HG03103 (cell line): ENCODE measurements around the gene SKAP2.

ENCODE experiments used
- ATAC-seq: cut with Tn5 transposase; IDR thresholded peaks from one replicate; pipeline ENCODE4 v1.9.1; 2021; ENCODE audit warnings: low read depth; ENCODE audit not compliant: unreplicated experiment

SKAP2 gene

DNA sequence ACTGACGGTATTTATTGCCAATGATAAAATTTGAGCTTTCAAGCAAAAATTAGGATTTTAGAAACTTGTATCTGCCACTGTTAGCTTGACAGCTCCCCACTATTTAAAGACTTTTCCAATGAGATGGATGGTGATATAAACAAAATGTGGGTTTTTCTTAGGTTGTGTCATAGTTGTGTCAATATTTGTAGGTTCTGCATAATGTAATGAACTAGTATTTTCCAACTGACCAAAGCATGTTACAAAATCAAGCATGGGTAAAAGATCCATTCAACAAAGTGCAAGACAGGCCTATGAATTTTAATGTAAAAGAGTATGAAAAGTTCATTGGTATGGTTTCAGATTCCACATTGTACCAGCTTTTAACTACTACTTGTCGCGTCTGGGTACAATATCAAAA, 165.6 kb downstream of the SKAP2 start:
- no peak for ATAC-seq

DNA sequence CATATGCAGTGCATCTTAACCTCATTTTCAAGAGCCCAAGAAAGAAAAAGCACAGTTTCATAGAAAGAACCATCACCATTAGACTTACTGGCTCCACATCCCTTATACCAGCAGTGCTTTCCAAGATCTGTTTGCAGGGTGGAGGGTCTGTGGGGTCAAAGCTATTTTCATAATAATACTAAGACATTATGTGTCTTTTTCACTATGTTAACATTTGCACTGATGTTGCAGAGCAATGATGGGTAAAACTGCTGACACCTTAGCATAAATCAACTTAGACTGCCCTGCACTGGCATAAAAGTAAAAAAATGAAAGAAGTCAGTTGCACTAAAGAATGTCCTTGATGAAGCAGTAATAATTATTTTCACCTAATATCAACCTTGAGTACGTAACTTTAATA, 166.2 kb downstream of the SKAP2 start:
- no peak for ATAC-seq

DNA sequence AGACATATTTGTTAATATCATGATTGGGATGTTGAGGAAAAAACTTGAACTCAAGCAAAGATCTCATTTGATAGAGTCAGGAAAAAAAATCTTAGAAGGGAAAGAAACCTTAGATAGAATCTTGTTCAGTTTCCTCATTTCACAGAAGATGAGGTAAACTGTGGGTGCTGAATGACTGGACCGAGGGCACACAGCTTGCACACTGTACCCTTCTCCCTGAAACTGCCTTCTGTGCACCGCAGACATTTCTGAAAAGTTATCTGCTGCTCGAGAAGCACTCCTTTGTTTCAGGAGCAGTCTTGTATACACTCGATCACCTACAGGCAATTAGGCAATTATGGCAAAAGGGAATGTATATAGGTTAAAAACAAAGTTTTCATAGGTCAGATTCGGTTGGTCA, 167.4 kb downstream of the SKAP2 start:
- ATAC-seq = no peak

DNA sequence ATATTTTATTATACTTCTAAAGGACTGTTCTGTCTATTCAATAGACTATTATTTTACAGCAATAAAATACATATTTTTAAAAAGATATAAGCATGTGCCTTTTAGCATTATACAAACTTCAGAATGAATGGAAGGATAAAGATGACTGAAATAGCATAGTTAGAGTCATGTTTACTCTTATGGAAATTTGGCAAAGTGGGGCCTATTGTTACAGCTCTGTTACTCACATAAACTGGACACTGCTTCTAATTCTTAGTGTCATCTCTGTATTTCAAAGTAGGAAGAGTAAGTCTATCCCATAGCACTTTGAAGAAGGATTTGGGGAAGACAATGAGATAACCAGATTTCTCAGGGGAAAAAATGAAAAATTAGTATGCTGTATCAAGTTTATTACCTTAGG, 168.2 kb downstream of the SKAP2 start:
- ATAC-seq = no peak

DNA sequence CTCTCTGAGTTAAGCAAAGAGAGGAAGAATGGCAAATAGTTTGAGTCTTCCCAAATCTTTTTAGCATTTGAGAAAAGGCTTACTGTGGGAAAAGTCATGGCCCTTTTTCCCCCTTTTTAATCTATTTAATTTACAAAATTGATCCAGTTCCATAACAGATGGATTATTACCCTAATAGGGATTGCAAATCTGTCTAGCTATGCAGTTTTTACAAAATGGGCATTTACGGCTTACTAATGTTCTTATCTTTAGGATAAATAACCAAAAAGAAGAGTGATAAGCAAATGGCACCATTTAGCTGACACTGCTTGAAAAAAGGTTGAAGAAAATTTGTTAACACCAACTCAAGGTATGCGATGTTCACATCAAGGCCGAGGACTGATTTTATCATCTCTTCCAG, 169.7 kb downstream of the SKAP2 start:
- ATAC-seq = no peak

DNA sequence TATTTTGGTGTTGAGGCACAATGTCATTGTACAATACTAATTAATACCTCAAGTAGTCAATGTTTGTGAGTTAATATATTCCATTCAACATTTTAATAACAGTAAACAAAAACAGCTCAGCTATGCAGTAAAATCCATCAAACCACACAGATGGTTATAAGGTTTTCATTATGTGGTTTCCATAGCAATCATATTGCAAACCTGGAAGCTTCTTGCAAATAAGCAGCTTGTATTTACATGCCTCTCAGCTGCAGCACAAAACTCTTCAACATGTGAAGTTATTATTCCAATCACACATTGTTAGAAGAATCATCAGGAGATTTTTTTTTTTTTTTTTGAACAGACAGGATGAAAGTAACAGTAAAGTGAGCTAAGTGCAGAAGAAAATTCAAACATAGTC, 170.2 kb downstream of the SKAP2 start:
- ATAC-seq = no peak

GRCh38 chr7:26691886-26692285, 172.5 kb downstream of the SKAP2 start:
- no peak for ATAC-seq

- no peak for ATAC-seq
These were observed 173.0 kb downstream of the SKAP2 start for GRCh38 chr7:26691406-26691805.

- ATAC-seq = no peak
These were observed 174.1 kb downstream of the SKAP2 start for GRCh38 chr7:26690135-26690805.

DNA sequence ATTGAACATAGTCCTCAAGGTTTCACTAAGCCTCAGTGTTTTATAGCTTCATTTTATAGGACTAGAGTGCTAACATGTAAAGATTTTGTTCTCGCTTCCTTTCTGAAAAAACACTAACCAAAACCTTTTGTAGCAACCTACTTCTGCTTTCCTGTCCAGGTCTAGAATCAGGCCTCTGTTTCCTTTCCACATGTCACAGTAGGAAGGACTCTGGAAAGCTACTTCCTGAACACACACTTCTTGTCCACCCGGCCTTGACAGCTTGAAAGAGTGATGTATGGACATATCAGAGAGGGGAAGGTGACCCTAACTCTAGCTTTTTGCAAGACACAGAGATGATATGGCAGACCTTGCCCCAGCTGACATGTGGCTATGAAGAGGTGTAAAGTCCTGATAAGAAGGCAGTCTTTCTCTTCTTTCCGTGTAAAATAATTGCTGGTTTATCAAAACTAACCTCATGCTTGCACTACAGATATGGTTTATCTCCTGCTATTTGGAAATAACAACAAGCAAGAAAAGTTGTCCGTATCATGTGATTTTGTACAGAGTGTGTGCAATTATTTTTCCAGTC, 175.4 kb downstream of the SKAP2 start:
- peak; percentile 90 for ATAC-seq

- ATAC-seq = no peak
These were observed 176.0 kb downstream of the SKAP2 start for GRCh38 chr7:26688388-26688787.

DNA sequence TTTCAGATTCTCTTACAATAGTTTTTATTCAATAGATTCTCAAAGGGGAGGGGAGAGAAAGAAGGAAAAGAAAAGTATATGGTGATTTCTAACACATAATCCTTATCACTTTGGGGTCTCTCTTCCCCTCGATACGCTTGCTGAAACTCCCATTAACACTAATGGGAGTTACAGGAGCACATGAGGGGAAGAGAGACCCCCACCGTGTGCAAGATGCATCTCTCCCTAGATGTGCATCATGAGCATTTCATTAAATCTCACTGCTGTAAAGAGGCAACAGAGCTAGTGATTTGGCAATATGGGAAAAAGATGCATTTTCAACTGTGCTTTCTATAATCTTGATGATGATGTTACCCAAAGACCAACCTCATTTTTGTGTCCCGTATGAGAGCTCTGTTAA, 177.4 kb downstream of the SKAP2 start:
- ATAC-seq = no peak

- ATAC-seq = no peak
These were observed 177.9 kb downstream of the SKAP2 start for GRCh38 chr7:26686448-26686981.

DNA sequence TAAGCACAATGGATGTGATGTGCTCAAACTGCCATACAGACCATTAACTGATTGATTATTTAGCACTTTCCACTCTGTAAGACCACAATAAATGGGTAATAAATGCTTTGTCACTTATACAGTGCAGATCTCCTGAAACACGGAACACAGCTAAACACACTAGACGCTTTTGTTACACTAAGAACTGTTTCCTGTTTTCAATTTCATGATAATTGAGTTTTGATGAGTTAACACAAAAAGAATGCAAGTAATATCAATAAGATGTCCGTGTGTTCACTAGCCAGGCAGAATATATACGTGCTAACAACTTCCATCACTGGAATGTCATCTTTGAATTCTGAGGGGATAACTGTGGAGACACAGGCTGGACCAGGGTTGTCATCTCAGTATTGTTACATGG, 178.8 kb downstream of the SKAP2 start:
- ATAC-seq = no peak

DNA sequence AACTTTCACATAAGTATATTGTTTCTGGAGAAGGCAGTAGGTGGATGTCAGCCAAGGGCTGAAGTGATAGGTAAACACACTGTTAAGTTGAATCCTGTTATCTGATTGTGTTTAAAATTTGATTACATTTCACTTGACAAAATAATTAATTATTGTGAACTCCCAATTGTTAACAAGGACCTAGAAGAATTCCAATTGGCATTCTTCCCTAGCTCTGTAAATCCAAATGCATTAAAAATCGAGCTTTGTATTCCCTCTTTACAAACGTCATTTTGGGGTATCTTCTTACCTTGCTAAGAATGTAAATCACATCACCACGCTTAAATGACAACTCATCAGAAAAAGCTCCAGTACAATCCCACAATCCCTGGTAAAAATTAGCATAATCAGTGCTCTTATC, 179.9 kb downstream of the SKAP2 start:
- no peak for ATAC-seq

- ATAC-seq = no peak
These were observed 181.1 kb downstream of the SKAP2 start for GRCh38 chr7:26683277-26683676.

GRCh38 chr7:26681819-26682418, 182.5 kb downstream of the SKAP2 start:
- no peak for ATAC-seq

DNA sequence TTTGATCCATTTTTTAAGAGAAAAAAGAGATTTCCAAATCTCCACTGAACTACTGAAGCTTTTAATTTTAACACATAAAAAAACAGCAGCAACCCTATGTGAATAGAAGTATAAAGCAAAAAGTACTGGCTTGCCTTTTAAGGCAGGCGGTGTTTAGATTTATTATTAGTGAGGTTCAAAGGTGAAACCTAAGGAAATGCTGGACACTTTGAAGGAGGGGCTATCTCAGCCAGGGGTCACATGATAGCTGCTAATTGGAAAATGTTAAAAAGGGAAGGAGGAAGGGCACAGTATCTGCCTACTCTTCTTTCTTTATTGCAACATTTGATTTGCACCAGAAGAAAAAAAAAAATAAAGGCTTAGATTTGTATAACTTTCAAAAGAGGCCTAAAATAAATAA, 183.8 kb downstream of the SKAP2 start:
- no peak for ATAC-seq

DNA sequence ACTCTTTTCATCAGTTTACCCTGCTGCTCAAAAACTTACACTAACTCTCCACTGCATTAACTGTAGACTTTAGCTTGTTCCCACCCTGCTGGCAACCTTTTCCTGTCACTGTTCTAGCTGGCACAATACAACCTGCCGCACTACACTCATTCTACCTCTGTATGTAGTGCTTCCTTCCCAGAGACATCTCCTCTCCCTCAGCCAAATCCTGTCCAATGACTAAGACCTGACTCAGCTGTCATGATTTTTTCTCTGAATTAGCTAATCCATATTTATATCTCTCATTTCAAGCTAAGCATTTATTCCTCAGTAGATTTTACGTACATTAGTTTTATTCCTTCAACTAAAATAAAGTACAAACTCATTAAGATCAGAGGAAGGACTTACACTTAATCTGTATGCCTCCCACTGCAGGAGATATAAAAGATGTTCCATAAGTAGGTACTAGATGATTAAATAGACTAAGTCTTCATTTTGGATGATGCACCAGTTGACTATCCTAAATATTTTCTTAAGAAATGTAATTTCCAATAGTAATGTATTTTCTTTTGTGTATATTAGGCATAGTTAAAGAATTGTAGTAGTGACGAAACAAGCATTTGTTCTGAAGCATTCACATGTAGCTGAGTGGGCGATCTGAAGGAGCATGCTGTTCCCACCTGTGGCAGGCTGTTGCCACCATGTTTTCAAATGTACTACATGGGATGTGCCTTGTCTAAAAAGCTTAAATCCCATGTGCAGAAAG, 189.1 kb downstream of the SKAP2 start:
- no peak for ATAC-seq

GRCh38 chr7:26673858-26674257, 190.5 kb downstream of the SKAP2 start:
- no peak for ATAC-seq

- no peak for ATAC-seq
These were observed 191.1 kb downstream of the SKAP2 start for GRCh38 chr7:26673271-26673670.
